UCSD-AML1 (cell line): ENCODE results near the gene SFXN1.

Source experiments
- DNase-seq: peaks from one replicate; lab custom pipeline; 2025; ENCODE audit not compliant: unreplicated experiment; lab: John Stamatoyannopoulos, UW

Gene SFXN1

GRCh38 chr5:175538576-175538975, 60.2 kb downstream of the SFXN1 start:
- no peak for DNase-seq

- no peak for DNase-seq
Observed at GRCh38 chr5:175539936-175540335, 61.6 kb downstream of the SFXN1 start.

- DNase-seq, result no peak
Observed at GRCh38 chr5:175541264-175541663, 62.9 kb downstream of the SFXN1 start.

- no peak for DNase-seq
Observed at GRCh38 chr5:175542232-175542965, 64.0 kb downstream of the SFXN1 start.

- DNase-seq, result no peak
Observed at GRCh38 chr5:175542966-175543235, 64.5 kb downstream of the SFXN1 start.

- DNase-seq, result no peak
Observed at GRCh38 chr5:175544108-175544511, 65.8 kb downstream of the SFXN1 start.

- no peak for DNase-seq
Observed at GRCh38 chr5:175544586-175544985, 66.2 kb downstream of the SFXN1 start.

GRCh38 chr5:175547842-175548241, 69.5 kb downstream of the SFXN1 start:
- no peak for DNase-seq

- no peak for DNase-seq
Observed at GRCh38 chr5:175548626-175549311, 70.4 kb downstream of the SFXN1 start.

- no peak for DNase-seq
Observed at GRCh38 chr5:175550055-175550805, 71.9 kb downstream of the SFXN1 start.

GRCh38 chr5:175551266-175551665, 72.9 kb downstream of the SFXN1 start:
- DNase-seq, result no peak

- DNase-seq, result no peak
Observed at GRCh38 chr5:175554296-175554695, 75.9 kb downstream of the SFXN1 start.

- no peak for DNase-seq
Observed at GRCh38 chr5:175555168-175555785, 76.9 kb downstream of the SFXN1 start.

- no peak for DNase-seq
Observed at GRCh38 chr5:175556794-175557193, 78.4 kb downstream of the SFXN1 start.

- DNase-seq, result no peak
Observed at GRCh38 chr5:175557778-175558177, 79.4 kb downstream of the SFXN1 start.

- no peak for DNase-seq
Observed at GRCh38 chr5:175558801-175559480, 80.6 kb downstream of the SFXN1 start.

- no peak for DNase-seq
Observed at GRCh38 chr5:175560011-175560410, 81.7 kb downstream of the SFXN1 start.

GRCh38 chr5:175561085-175561484, 82.7 kb downstream of the SFXN1 start:
- no peak for DNase-seq

GRCh38 chr5:175564716-175565115, 86.4 kb downstream of the SFXN1 start:
- no peak for DNase-seq

- DNase-seq, result no peak
Observed at GRCh38 chr5:175566697-175567096, 88.3 kb downstream of the SFXN1 start.

- no peak for DNase-seq
Observed at GRCh38 chr5:175567954-175568353, 89.6 kb downstream of the SFXN1 start.
